ENCODE data around the gene CRYGC. TPM values are rescaled to one million over a fixed set of nuclear protein-coding genes. Genes with fewer than 3 reads are reported as not detected.

Gene CRYGC
- total and polyA plus RNA-seq, 2 of the 8 experiments (the other 6 are each of a cell fraction or from before 2014, with no cell fraction given), result not detected

GRCh38 chr2:208142240-208142924 lies 12.8 kb upstream of the CRYGC start (continued):
- TF ChIP-seq CBX5 (IDR thresholded peaks at IDR 0.05; ENCODE audit: low read depth, low read length), result no peak
- no peak for TF ChIP-seq RFX5 (IDR thresholded peaks at IDR 0.05; ENCODE audit: borderline replicate concordance, low read depth, low read length)
- no peak for TF ChIP-seq RBBP5 (IDR thresholded peaks at IDR 0.05; ENCODE audit: borderline replicate concordance, low read depth, low read length)

Measured in H1 (cell line).